GM21529 (cell line): ENCODE results near the gene PYDC1.
"Not testable (repeated sequence)": the region's sequence is repeated elsewhere in the genome, so short reads cannot be mapped to it uniquely, and the experiment has no call there.

Experiments
- ATAC-seq: cut with Tn5 transposase; IDR thresholded peaks from one replicate; pipeline ENCODE4 v1.9.1; 2021; ENCODE audit not compliant: unreplicated experiment

Gene PYDC1

DNA sequence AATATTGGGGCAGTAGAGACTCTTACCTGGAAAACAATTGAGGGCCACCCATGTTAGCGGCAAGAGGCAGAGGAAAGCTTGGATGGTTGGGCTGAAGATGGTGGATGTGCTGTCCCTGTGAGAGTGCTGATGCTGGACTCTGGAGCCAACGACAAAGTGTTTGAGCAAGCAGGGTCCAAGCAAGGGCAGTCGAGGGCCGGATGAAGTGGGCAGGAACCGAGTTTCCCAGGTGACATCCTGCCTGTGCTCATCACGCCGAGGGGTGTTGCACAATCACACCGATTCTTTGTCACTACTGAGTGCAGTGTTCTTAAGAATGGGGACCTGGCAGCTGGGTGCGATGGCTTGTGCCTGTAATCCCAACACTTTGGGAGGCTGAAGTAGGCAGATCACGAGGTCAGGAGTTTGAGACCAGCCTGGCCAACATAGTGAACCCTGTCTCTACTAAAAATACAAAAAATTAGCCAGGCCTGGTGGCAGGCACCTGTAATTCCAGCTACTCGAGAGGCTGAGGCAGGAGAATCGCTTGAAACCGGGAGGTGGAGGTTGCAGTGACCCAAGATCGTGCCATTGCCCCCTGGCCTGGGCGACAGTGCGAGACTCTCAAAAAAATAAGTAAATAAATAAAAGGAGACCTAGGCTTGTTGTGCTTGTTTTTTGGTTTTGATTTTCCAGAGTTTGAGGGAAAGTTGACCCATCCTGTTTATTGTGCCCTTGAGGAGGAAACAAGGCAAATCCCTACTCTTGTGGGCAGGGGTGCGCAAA is 20.4 kb downstream of the PYDC1 start:
- no peak for ATAC-seq

- not testable (repeated sequence) for ATAC-seq
These were observed 21.1 kb downstream of the PYDC1 start for GRCh38 chr16:31195861-31196260.

- no peak for ATAC-seq
These were observed 22.0 kb downstream of the PYDC1 start for GRCh38 chr16:31194898-31195297.

GRCh38 chr16:31193874-31194273 is 23.1 kb downstream of the PYDC1 start:
- ATAC-seq = no peak

- ATAC-seq = no peak
These were observed 23.9 kb downstream of the PYDC1 start for GRCh38 chr16:31192856-31193642.

DNA sequence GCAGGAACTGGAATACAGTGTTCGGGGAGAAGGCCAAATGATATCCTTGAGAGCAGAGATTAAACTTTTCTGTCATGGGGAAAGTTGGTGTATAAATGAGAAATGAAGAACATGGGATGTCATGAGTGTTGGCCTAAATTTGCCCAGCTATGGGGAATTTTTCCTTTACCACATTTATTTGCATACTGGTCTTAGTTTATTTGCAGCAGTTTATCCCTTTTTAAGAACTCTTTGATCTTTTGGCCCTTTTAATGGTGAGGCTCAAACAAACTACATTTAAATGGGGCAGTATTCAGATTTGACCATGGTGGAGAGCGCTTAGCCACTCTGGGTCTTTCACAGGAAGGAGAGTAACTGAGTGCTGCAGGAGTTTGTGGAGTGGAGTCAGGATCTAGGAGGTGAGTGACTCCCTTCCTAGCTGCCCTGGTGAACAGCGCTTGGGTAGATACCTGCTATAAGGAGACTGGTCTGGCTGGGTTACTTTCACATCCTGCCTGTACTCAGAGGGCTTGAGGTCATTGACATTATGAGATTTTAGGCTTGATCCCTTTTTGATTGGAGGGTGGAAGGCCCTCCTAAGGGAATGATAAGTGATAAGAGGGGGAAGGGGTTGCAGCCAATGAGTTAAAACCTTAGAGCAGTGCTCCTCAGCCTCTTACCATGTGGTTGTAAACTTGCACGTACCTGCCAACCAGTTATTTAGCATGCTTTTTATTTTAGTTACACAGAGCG is 25.1 kb downstream of the PYDC1 start:
- ATAC-seq = no peak

DNA sequence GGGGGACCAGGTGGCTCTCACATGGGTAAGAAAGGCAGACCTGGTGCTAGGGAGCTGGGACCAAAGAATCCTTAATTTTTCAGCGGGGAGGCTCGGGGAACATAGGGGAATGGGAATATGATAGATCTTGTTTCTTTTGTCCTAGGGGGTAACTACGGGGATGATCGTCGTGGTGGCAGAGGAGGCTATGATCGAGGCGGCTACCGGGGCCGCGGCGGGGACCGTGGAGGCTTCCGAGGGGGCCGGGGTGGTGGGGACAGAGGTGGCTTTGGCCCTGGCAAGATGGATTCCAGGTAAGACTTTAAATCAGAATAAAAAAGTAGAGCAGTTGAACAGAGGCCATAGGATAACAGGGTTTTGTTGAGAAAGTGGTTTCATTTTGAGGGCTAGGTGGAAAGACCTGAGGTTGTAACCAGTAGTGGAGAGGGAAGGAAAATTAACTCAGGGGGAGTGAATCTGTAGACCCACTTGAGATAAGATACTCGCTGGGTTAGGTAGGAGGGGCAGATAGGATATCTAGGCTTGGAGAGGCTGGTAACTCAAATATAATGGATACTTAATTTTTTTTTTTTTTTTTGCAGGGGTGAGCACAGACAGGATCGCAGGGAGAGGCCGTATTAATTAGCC is 26.0 kb downstream of the PYDC1 start:
- no peak for ATAC-seq

DNA sequence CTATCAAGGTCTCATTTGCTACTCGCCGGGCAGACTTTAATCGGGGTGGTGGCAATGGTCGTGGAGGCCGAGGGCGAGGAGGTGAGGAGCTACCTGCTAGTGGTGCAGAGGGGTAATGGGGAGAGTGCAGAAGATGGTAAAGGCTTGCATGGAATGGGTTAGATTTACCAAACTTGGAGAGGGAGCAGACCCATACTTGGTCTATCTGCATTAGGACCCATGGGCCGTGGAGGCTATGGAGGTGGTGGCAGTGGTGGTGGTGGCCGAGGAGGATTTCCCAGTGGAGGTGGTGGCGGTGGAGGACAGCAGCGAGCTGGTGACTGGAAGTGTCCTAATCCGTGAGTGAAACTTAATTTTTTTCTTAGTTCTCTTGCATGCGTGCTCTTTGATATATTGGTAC is 26.9 kb downstream of the PYDC1 start:
- ATAC-seq = no peak

DNA sequence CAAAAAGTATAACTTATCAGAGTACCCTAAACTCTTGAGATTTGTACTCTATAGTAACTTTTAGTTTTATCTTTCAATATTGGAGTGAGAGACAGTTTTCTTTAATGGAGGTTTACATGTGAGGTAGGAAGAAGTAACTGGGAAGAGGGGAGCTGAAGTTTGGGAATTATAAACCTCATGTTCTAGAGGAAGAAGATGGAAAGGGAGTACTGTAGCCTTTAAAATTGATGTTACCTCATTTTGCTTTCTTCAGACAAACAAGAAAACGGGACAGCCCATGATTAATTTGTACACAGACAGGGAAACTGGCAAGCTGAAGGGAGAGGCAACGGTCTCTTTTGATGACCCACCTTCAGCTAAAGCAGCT is 27.5 kb downstream of the PYDC1 start:
- ATAC-seq = no peak

DNA sequence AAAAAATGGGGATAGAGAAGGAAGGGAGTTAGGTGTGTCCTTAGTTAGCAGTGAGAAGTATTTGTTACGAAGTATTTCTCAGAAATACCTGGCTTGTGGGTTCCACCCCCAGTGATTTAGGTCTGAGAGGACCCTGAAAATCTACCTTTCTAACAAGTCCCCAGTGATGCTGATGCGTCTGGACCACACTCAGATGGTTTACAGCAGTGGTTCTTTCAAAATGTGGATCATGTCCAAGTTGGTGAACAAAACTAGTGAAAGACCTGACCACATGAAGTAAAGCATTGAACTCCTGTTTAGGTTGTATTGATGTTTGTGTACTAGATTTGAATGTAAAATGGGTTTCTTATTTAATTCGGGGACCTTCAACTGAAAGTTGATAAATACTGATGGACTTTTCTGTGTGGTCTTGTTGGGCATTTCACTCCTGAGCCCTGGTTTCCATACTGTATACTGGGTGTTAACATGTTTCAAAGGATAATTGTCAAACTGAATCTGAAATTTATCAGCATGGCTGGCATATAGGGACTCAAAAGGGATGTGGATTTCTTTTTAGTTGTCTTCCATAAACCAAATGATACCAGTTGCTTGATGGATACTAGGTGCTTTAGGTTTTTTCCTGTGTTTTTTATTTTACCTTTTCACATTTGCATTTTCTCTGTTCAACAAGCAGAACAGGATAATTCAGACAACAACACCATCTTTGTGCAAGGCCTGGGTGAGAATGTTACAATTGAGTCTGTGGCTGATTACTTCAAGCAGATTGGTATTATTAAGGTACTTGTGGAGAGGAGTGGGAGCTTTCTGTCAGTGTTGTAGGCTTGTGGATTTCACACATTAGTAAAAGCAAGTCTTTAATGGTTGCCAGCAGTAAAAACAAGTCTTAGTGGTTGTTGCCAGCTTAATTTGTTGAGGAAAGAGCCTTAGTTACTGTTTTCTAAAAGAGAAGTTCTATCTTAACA is 28.2 kb downstream of the PYDC1 start:
- no peak for ATAC-seq

- no peak for ATAC-seq
These were observed 29.1 kb downstream of the PYDC1 start for GRCh38 chr16:31187808-31188189.

GRCh38 chr16:31186930-31187807 is 29.8 kb downstream of the PYDC1 start:
- no peak for ATAC-seq

- no peak for ATAC-seq
These were observed 30.8 kb downstream of the PYDC1 start for GRCh38 chr16:31186176-31186575.

DNA sequence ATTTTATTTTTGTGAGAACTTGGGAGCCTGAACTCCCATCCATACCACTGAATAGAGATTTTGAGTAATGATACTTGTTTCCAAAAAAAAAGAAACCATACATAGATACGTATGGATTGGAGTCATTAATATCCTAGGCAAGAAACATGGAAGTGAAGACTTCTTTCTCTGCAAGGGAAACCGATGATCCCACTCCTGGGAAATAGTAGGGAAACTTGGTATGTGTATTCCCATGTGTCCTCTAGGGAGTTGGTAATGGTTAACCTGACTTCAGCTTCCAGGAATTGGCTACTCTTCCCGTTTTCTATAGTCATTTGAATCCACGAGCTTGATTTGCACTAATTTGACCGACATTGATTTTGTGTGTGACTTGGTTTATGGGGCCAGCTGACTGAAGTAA is 31.6 kb downstream of the PYDC1 start:
- ATAC-seq = no peak

GRCh38 chr16:31184888-31185287 is 32.0 kb downstream of the PYDC1 start:
- ATAC-seq = no peak

- ATAC-seq = no peak
These were observed 33.2 kb downstream of the PYDC1 start for GRCh38 chr16:31183432-31184428.

DNA sequence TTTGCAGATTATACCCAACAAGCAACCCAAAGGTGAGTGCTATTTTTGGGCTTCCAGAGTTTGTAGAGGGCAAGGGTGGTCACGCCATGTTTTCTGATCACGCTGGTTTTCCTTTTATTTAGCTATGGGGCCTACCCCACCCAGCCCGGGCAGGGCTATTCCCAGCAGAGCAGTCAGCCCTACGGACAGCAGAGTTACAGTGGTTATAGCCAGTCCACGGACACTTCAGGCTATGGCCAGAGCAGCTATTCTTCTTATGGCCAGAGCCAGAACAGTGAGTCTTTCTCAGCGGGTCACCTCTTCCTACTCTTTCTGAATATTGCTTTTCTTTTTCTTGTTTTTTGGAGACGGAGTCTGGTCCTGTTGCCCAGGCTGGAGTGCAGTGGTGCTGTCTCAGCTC is 34.5 kb downstream of the PYDC1 start:
- ATAC-seq = no peak
